ENCODE measurements around the gene RPS6KA2.
"Not testable (repeated sequence)": the region's sequence is repeated elsewhere in the genome, so short reads cannot be mapped to it uniquely, and the experiment has no call there.

The RPS6KA2 gene

GRCh38 chr6:166362427-166362826 lies 264.6 kb downstream of the RPS6KA2 start:
- not testable (repeated sequence) for H3K4me3 ChIP-seq (ENCODE audit: low read length); DNase-seq (ENCODE audit: low read depth, low spot score)

DNA sequence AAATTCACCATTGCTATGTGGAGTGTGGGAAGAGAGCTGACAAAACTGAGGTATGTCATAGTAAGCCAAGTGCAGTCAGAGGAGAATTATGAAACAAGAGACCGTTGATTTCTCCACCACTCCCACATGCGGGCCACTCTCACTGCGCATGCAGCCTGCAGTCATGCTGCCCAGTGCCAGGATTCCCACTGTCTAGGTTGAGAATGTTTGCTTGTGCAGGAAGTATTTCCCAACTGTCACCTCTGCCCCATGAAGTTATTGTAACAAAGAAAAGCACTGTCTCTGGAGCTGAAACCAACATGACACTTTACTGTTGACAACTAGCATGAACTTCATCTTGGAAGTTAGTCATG lies 266.0 kb downstream of the RPS6KA2 start:
- H3K4me3 ChIP-seq (ENCODE audit: low read length), result no peak overlapping the region
- DNase-seq (ENCODE audit: low read depth, low spot score), result no peak

DNA sequence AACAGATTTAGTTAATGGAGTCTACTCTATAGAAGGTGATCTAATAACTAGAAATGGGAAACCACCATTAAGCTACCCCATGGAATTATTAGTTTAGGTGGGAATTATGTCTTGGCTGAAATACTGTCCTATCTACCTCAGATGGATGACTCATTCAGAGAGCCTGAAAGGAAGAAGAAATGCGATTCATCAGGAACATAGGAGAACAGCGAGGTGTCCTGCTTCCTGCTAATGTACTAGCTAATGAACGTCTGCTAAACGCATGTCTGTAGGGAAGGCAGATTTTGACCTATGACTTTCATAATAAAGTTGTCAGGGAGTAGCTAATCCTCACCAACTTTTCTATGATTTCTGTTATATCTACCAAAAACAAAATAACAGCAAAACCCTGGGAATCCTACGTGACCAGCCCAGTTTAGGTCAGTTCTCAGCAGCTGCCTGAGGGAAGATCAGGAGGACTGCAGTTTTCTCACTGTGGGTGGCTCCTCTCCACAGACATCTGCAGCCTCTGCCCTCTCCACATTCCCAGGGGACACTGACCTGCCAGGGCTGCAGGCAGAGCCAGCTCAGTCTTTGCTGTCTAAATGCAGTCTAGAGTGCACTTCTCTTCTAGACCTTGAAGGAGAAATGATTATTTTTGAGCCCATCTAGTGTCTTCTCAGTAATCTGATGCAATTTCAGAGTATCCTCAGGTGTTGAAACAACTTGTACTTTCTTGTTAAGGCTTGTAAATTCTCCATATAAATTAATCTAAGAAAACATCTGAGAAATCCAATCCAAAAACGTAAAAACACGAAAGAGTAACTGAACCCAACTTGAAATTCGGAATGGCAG lies 266.6 kb downstream of the RPS6KA2 start:
- H3K4me3 ChIP-seq (ENCODE audit: low read length), result no peak overlapping the region
- no peak for DNase-seq (ENCODE audit: low read depth, low spot score)

All from Jurkat, Clone E6-1 (cell line).